NCI-H1694 (cell line): ENCODE data around the gene CDC6.

Experiments
- DNase-seq: peaks from one replicate; lab custom pipeline; 2025; lab: John Stamatoyannopoulos, UW

The CDC6 gene

GRCh38 chr17:40323391-40324381, 36.0 kb downstream of the CDC6 start:
- DNase-seq, result no peak

GRCh38 chr17:40325156-40326013, 37.7 kb downstream of the CDC6 start:
- no peak for DNase-seq

GRCh38 chr17:40326014-40326831, 38.5 kb downstream of the CDC6 start:
- no peak for DNase-seq

DNA sequence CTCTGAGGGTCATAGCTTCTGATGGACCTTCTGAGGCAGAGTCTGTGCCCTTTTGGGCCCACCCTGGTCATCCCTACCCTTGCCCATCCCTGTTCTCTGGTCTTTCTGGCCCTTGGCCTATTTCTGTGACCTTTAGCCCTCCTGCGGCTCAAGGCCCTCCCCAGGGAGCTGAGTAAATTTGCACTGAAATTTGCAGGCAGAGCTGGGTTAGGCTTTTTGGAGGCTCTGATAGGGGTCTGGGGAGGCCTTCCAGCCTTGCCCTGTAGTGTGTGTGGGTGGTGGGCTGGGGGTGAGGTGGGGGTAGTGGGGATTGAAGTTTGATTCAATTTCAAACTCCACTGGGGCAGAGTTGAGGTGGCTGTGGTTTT, 39.1 kb downstream of the CDC6 start:
- DNase-seq, result no peak

GRCh38 chr17:40327244-40327729, 39.6 kb downstream of the CDC6 start:
- no peak for DNase-seq

GRCh38 chr17:40327735-40328385, 40.2 kb downstream of the CDC6 start:
- DNase-seq, result no peak

DNA sequence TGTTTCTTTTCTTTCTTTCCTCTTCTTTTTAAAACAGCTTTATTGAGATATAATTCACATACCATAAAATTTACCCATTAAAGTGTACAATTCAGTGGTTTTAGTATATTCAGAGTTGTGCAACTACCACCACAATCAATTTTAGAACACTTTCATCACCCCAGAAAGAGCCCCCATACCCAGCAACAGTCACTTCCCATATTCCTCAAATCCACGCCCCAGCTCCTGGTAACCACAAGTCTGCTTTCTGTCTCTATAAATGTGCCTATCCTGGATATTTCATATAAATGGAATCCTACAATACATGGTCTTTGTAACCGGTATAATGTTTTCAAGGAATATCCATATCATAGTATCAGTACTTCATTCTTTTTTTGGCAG, 40.7 kb downstream of the CDC6 start:
- no peak for DNase-seq

- DNase-seq, result peak; percentile 36
Observed at GRCh38 chr17:40329839-40330794, 42.4 kb downstream of the CDC6 start.

GRCh38 chr17:40330850-40331470, 43.3 kb downstream of the CDC6 start:
- no peak for DNase-seq

DNA sequence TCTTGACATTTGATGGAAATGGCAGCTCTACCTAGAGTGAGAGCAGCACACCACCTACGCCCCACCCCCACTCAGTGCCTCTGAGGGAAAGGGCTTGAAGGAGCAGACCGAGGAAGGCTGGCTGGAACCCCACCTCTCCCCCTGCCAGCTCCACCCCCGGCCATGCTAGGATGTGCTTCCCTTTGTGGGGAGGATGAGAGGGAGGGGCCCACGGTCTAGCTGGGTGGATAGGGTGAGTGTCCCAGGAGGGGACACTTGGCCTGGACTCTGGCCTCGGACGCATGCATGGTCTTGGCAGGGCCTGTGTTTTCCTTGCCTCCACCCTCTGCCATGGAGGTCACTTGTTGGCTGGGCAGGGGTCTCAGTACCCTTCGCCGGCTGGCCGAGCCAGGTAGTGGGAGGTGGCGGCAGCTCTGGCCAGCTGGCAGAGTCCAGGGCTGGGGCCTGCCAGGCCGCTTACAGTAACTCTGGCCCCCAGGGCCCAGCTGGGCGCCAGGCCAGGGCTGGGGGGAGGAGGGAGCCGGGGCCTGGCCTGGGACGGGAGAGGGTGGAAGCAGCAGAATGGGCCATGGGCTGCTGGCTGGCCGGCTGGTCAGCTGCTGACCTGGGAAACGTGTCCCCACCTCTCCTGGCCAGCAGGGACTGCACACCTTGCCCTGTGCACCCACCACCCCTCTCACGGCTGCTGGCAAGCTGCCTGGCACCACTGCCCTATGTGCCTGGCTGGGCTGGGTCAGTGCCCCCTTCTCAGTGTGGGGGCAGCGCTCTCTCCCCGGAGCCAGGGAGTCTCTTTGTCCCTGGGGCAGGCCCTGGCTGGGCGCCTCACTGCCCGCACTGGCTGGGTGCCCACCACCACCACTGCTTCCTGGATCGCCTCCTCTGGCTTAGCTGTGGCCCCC, 44.3 kb downstream of the CDC6 start:
- no peak for DNase-seq

GRCh38 chr17:40333781-40334448, 46.2 kb downstream of the CDC6 start:
- no peak for DNase-seq

GRCh38 chr17:40335620-40336019, 47.9 kb downstream of the CDC6 start:
- DNase-seq, result no peak

DNA sequence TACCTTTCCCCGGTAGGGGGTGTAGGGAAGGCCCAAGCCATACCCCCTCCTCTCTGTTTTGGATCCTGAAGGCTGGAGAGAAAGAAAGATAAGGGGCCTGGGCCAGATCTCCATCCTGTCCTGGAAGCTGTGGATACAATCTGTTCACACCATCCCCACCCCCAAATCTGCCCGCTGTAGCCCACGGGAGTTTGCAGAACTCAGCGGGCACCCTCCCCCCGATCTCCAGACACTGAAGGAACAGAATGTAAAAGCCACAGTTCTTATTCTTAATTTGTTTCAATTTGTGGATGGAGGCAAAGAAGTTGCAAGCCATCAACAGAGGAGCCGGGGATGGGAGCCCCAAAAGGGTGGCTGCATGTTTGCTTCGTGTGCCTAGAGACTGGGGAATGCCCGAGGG, 49.7 kb downstream of the CDC6 start:
- DNase-seq, result no peak

- no peak for DNase-seq
Observed at GRCh38 chr17:40338058-40338457, 50.4 kb downstream of the CDC6 start.

DNA sequence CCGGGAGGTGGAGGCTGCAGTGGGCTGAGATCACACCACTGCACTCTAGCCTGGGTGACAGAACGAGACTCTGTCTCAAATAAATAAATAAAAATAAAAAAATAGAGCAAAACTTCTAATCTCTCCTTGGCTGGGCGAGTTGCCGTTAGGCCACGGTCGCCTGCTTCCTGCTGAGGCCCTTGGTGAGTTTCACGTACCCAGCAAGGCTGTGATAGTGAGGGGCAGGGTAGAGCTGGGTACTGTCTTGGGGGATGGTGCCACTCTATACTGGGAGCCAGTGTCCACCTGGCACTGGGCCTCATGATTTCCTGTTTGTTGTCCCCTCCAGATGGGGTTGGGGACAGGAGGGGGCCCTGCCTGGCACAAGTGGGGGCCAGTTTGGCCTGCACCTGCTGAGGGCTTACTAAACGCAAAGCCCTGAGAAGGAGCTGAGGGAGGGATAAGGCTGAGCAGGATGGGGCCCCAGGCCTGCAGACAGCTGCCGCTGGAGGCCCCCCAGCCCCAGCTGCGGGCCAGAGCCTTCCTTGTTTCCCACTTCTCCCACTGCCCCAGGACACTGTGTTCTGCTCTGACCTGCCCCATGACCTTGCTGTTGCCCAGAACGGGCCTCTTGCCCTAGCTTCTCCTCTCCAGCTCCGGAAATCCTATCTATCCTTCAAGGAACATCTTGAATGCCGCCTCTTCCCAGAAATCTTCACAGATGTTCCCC, 51.4 kb downstream of the CDC6 start:
- DNase-seq, result no peak

DNA sequence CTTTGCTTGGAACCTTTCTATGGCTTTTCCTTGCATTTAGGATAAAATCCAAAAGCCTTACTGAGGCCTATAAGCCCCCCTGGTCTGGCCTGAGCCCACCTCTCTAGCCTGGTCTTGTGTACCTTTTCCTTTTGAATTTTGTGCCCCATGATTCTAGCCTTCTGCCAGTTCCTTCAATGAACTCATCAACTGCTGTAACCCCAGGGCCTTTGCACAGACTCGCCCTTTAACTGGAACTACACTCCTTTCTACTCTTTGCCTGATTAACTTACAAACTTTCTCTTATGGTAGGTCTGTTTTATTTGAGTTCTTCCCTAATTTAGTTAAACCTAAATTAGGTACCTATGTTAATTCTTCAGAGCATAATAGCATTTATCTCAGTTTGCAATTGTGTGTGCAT, 52.6 kb downstream of the CDC6 start:
- no peak for DNase-seq
